GM21447 (cell line): ENCODE measurements around the gene KLHL29.

Source experiments
- ATAC-seq: cut with Tn5 transposase; IDR thresholded peaks from one replicate; pipeline ENCODE4 v1.9.1; 2021; ENCODE audit not compliant: unreplicated experiment

The KLHL29 gene

GRCh38 chr2:23601301-23601965 is 216.5 kb downstream of the KLHL29 start:
- ATAC-seq = no peak

GRCh38 chr2:23602116-23602515 is 217.1 kb downstream of the KLHL29 start:
- no peak for ATAC-seq

- ATAC-seq = no peak
Observed at GRCh38 chr2:23603156-23603555, 218.2 kb downstream of the KLHL29 start.

GRCh38 chr2:23603581-23603980 is 218.6 kb downstream of the KLHL29 start:
- ATAC-seq = no peak

- ATAC-seq = no peak
Observed at GRCh38 chr2:23604731-23605130, 219.8 kb downstream of the KLHL29 start.

- no peak for ATAC-seq
Observed at GRCh38 chr2:23605236-23605635, 220.3 kb downstream of the KLHL29 start.

- no peak for ATAC-seq
Observed at GRCh38 chr2:23606196-23606595, 221.2 kb downstream of the KLHL29 start.

GRCh38 chr2:23606968-23607367 is 222.0 kb downstream of the KLHL29 start:
- no peak for ATAC-seq

- no peak for ATAC-seq
Observed at GRCh38 chr2:23607925-23608324, 222.9 kb downstream of the KLHL29 start.

GRCh38 chr2:23609254-23609653 is 224.3 kb downstream of the KLHL29 start:
- no peak for ATAC-seq

- no peak for ATAC-seq
Observed at GRCh38 chr2:23611839-23612238, 226.9 kb downstream of the KLHL29 start.

GRCh38 chr2:23614701-23615100 is 229.7 kb downstream of the KLHL29 start:
- ATAC-seq = no peak

GRCh38 chr2:23615216-23616020 is 230.4 kb downstream of the KLHL29 start:
- no peak for ATAC-seq

GRCh38 chr2:23616630-23617029 is 231.7 kb downstream of the KLHL29 start:
- ATAC-seq = no peak

- ATAC-seq = no peak
Observed at GRCh38 chr2:23617167-23617810, 232.3 kb downstream of the KLHL29 start.

- ATAC-seq = no peak
Observed at GRCh38 chr2:23617811-23618215, 232.8 kb downstream of the KLHL29 start.

- ATAC-seq = no peak
Observed at GRCh38 chr2:23618265-23618664, 233.3 kb downstream of the KLHL29 start.

- no peak for ATAC-seq
Observed at GRCh38 chr2:23618794-23619530, 234.0 kb downstream of the KLHL29 start.

GRCh38 chr2:23619941-23620340 is 235.0 kb downstream of the KLHL29 start:
- no peak for ATAC-seq

GRCh38 chr2:23620841-23621341 is 235.9 kb downstream of the KLHL29 start:
- no peak for ATAC-seq

GRCh38 chr2:23621616-23622015 is 236.6 kb downstream of the KLHL29 start:
- no peak for ATAC-seq
